HepG2 (cell line): Measurements from ENCODE around the gene STIMATE.

Source experiments
- GTF2F1 ChIP-seq: fragments of 150-350 bp; IDR thresholded peaks from 2 replicates; pipeline ENCODE4 v1.6.1; 2014; ENCODE audit warnings: low read length
- IRF9 ChIP-seq: sonication (generic); formaldehyde crosslinking; IDR thresholded peaks from 2 replicates; pipeline ENCODE4 v1.8.0; 2022; ENCODE audit warnings: missing genetic modification reagents, mild to moderate bottlenecking, borderline replicate concordance
- ZFP36 ChIP-seq: fragments of 150-350 bp; IDR thresholded peaks from 2 replicates; pipeline ENCODE4 v1.6.1; 2018; ENCODE audit warnings: borderline replicate concordance, low read length, low read depth; ENCODE audit not compliant: partially characterized antibody
- ZNF382 ChIP-seq: sonication (generic); formaldehyde crosslinking; IDR thresholded peaks from 2 replicates; pipeline ENCODE4 v1.5.0; 2020; ENCODE audit warnings: missing genetic modification reagents, mild to moderate bottlenecking, borderline replicate concordance
- ZNF431 ChIP-seq: sonication (generic); formaldehyde crosslinking; IDR thresholded peaks from 2 replicates; pipeline ENCODE4 v1.9.0; 2022; ENCODE audit warnings: missing genetic modification reagents, low read depth, mild to moderate bottlenecking, borderline replicate concordance

GRCh38 chr3:52925405-52926313 lies 28.3 kb upstream of the STIMATE start:
- TF ChIP-seq IRF9 (CRISPR knock-in tag) (no peak), GTF2F1 (no peak), ZNF431 (CRISPR knock-in tag) (no peak), ZFP36 (no peak), ZNF382 (CRISPR knock-in tag) (no peak)
